ENCODE measurements around the gene COL13A1.

Gene COL13A1

DNA sequence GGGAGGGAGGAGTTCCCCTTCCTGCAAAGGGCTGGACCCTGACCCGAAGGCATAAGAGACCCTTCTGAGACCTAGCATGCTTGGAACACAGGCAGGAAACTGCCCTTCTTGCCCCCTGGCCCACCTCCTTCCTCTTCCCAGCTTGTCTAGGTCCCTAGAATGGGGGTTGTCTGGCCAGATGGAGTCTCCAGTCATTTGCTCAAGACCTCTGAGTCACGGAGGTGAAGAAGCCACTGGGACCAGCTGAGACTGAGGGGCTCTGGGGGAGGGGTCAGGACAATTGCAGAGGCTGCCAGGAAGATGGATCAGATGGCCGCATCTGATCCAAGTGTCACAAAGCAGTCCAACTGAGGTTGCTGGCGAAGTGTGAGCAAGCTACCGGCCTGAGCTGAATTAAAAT, 46.2 kb downstream of the COL13A1 start:
- Histone ChIP-seq H3K27me3 (ENCODE audit: control insufficient read depth in 5 of 5, insufficient read depth in 4 of 5, low read length in 5 of 5) (peaks cover 4 to 30% (median 16%) of the 10 kb centered on the region in 5 donors), H3K4me3 (ENCODE audit: low read depth in 1 of 5, low read length in 5 of 5) (no peak overlapping the region), H3K36me3 (ENCODE audit: control insufficient read depth in 5 of 5, insufficient read depth in 5 of 5, low read length in 5 of 5) (no peaks in the 10 kb centered on the region), H3K27ac (ENCODE audit: low read depth, low read length) (no peak overlapping the region), H3K4me1 (ENCODE audit: control insufficient read depth in 5 of 5, insufficient read depth in 5 of 5, low read length in 5 of 5) (peaks cover 0 to 8% (median 0%) of the 10 kb centered on the region in 5 donors), H3K9ac (ENCODE audit: low read length in 5 of 5) (no peak overlapping the region), H3K9me3 (ENCODE audit: control insufficient read depth in 5 of 5, low read length in 5 of 5) (no peaks in the 10 kb centered on the region)

DNA sequence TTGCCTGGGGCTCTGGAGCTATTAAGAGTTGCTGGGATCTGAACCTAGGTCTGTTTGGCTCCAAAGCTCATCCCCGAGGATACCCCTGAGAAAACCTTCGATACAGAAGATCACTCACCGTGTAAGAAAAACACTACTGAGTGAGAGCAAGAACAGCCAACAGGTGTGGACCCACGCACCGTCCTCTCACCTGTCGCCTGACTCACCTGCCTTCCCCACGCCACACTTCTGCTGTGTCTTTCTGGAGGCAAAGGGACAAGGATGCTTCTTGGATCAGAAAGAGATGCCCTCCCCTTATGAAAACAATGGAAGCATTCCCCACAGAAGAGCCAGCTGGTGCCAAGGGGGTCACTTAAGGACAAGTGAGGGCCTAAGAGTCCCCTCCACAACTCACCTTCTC, 46.7 kb downstream of the COL13A1 start:
- no peak overlapping the region for H3K27ac ChIP-seq (ENCODE audit: low read depth, low read length)
- H3K36me3 ChIP-seq (ENCODE audit: control insufficient read depth in 5 of 5, insufficient read depth in 5 of 5, low read length in 5 of 5) = no peaks in the 10 kb centered on the region
- no peak overlapping the region for H3K4me3 ChIP-seq (ENCODE audit: low read depth in 1 of 5, low read length in 5 of 5)
- H3K9me3 ChIP-seq (ENCODE audit: control insufficient read depth in 5 of 5, low read length in 5 of 5) = no peaks in the 10 kb centered on the region
- peaks cover 4 to 32% (median 16%) of the 10 kb centered on the region in 5 donors for H3K27me3 ChIP-seq (ENCODE audit: control insufficient read depth in 5 of 5, insufficient read depth in 4 of 5, low read length in 5 of 5)
- H3K9ac ChIP-seq (ENCODE audit: low read length in 5 of 5) = no peak overlapping the region
- H3K4me1 ChIP-seq (ENCODE audit: control insufficient read depth in 5 of 5, insufficient read depth in 5 of 5, low read length in 5 of 5) = peaks cover 0 to 8% (median 0%) of the 10 kb centered on the region in 5 donors

DNA sequence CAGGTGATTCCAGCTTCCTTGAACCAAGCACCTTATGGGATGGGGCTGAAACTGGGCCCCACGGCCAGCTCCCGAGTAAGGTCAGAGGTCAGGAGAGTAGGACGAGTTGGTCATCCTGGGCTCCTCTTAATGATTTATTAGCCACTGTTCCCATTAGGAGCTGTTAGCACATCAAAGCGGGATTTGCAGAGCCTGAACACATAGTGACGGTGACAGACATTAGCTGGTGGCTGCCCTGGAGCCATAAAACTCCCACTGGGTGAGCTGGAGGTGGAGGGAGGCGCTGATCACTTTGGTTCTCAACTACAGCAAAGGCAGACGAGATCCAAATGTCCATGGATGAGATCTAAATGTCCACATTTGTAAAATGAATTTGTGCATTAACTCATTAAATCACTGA, 48.1 kb downstream of the COL13A1 start:
- Histone ChIP-seq H3K36me3 (ENCODE audit: control insufficient read depth in 5 of 5, insufficient read depth in 5 of 5, low read length in 5 of 5) (no peaks in the 10 kb centered on the region), H3K9ac (ENCODE audit: low read length in 5 of 5) (no peak overlapping the region), H3K27ac (ENCODE audit: low read depth, low read length) (no peak overlapping the region), H3K4me3 (ENCODE audit: low read depth in 1 of 5, low read length in 5 of 5) (no peak overlapping the region), H3K4me1 (ENCODE audit: control insufficient read depth in 5 of 5, insufficient read depth in 5 of 5, low read length in 5 of 5) (peaks cover 0 to 8% (median 0%) of the 10 kb centered on the region in 5 donors), H3K27me3 (ENCODE audit: control insufficient read depth in 5 of 5, insufficient read depth in 4 of 5, low read length in 5 of 5) (peaks cover 4 to 22% (median 9%) of the 10 kb centered on the region in 5 donors), H3K9me3 (ENCODE audit: control insufficient read depth in 5 of 5, low read length in 5 of 5) (no peaks in the 10 kb centered on the region)

DNA sequence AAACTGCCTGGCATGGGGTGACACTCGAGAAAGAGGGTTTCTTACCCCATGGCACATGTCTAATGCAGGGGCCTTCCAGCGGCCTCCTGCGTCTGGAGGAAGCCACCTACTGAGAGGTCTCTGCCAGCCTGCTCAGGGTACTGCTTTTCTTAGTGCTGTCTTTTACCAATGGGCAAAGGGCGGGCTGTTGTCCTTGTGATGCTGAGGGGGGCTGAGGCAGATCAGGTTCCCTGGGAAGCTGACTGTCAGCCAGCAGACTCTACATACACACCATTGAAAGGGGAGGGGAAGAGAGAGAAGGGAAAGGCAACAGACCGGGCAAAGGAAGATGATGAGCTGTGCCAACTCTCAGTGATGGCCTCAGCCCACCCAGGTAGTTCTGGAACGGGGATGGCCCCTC, 48.7 kb downstream of the COL13A1 start:
- peaks cover 4 to 22% (median 9%) of the 10 kb centered on the region in 5 donors for H3K27me3 ChIP-seq (ENCODE audit: control insufficient read depth in 5 of 5, insufficient read depth in 4 of 5, low read length in 5 of 5)
- no peaks in the 10 kb centered on the region for H3K36me3 ChIP-seq (ENCODE audit: control insufficient read depth in 5 of 5, insufficient read depth in 5 of 5, low read length in 5 of 5)
- H3K4me1 ChIP-seq (ENCODE audit: control insufficient read depth in 5 of 5, insufficient read depth in 5 of 5, low read length in 5 of 5) = peaks cover 0 to 7% (median 0%) of the 10 kb centered on the region in 5 donors

DNA sequence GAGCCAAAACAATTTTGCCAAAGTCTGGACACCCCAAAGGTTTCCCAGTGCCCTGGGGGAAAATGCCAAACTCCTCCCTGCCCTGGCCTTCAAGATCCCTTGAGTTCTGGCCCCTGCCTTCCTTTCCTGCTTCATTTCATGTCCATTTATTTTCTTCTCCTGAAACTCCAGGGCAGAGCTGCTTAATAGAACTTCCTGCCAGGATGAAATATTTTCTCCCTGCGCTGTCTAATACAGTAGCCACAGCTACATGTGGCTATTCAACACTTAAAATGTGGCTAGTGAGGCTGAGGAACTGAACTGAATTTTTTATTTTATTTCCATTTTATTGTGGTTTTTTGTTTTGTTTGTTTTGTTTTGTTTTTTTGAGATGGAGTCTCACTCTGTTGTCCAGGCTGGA, 49.6 kb downstream of the COL13A1 start:
- Histone ChIP-seq H3K27me3 (ENCODE audit: control insufficient read depth in 5 of 5, insufficient read depth in 4 of 5, low read length in 5 of 5) (peaks cover 2 to 16% (median 9%) of the 10 kb centered on the region in 5 donors), H3K36me3 (ENCODE audit: control insufficient read depth in 5 of 5, insufficient read depth in 5 of 5, low read length in 5 of 5) (no peaks in the 10 kb centered on the region), H3K9ac (ENCODE audit: low read length in 5 of 5) (no peak overlapping the region), H3K4me1 (ENCODE audit: control insufficient read depth in 5 of 5, insufficient read depth in 5 of 5, low read length in 5 of 5) (no peaks in the 10 kb centered on the region), H3K27ac (ENCODE audit: low read depth, low read length) (no peak overlapping the region), H3K4me3 (ENCODE audit: low read depth in 1 of 5, low read length in 5 of 5) (no peak overlapping the region), H3K9me3 (ENCODE audit: control insufficient read depth in 5 of 5, low read length in 5 of 5) (no peaks in the 10 kb centered on the region)

More for the DNA sequence above, 48.7 kb downstream of the COL13A1 start:
- Histone ChIP-seq H3K4me3 (ENCODE audit: low read depth in 1 of 5, low read length in 5 of 5) (no peak overlapping the region), H3K9ac (ENCODE audit: low read length in 5 of 5) (no peak overlapping the region), H3K9me3 (ENCODE audit: control insufficient read depth in 5 of 5, low read length in 5 of 5) (no peaks in the 10 kb centered on the region), H3K27ac (ENCODE audit: low read depth, low read length) (no peak overlapping the region)

DNA sequence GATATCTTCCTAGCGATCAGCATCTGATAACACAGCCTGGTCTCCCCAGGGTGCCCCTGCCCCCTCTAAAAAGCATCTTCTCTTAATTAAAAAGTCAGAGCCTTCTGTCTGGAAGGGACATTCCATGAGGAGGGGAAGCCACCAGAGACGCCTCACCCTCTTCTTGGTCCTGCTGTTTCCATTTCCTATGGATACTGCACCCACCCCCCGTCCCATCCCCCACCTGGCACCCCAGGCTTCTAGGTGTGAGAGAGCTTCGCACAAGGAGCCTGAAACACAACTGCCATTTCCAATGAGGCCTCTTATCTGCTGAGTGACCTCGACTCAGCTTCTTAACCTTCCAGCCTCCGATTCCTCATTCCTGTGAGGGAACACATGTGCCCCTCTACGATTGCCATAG, 51.4 kb downstream of the COL13A1 start:
- H3K9ac ChIP-seq (ENCODE audit: low read length in 5 of 5) = no peak overlapping the region
- H3K4me3 ChIP-seq (ENCODE audit: low read depth in 1 of 5, low read length in 5 of 5) = no peak overlapping the region
- H3K27me3 ChIP-seq (ENCODE audit: control insufficient read depth in 5 of 5, insufficient read depth in 4 of 5, low read length in 5 of 5) = peaks cover 0 to 11% (median under 1%) of the 10 kb centered on the region in 5 donors
- H3K27ac ChIP-seq (ENCODE audit: low read depth, low read length) = no peak overlapping the region
- H3K4me1 ChIP-seq (ENCODE audit: control insufficient read depth in 5 of 5, insufficient read depth in 5 of 5, low read length in 5 of 5) = no peaks in the 10 kb centered on the region
- H3K36me3 ChIP-seq (ENCODE audit: control insufficient read depth in 5 of 5, insufficient read depth in 5 of 5, low read length in 5 of 5) = no peaks in the 10 kb centered on the region
- no peaks in the 10 kb centered on the region for H3K9me3 ChIP-seq (ENCODE audit: control insufficient read depth in 5 of 5, low read length in 5 of 5)

DNA sequence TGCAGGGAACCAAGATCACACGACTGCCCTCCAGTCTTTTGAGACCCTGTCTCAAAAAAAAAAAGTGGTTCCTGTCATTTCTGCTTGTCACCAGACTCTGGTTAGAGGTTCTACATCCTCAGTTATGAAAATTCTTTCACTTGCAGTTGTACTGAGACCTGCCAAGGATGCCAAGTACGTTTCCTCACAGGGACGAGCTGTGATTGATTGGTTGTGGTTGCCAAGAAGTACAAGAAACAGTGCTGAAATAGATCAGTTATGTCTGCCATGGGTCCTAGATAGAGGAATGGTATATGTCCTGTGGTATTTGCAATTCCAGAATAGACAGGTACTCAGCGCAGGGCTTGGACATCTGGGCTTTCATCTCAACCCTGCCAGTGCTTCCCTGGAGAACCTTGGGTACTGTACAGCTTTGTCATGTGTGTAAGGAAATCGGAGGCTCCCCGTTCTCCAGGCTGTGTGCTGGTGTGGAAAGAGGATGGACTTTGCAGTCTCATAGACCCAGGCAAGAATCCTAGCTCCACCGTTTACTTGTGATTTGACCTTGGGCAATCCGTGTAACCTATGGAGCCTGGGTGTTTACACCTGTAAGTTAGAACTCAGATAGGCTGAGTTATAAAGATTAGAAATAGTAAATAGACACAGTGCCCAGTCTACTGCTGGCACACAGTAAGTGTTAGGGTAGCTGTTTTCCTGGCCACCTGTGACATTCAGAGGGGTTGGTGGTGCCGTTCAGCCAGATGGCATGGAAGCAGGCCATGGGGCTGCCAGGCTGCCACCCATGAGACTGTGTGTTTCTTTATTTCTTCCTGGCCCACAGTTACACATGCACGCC, 53.0 kb downstream of the COL13A1 start:
- Histone ChIP-seq H3K9me3 (ENCODE audit: control insufficient read depth in 5 of 5, low read length in 5 of 5) (no peaks in the 10 kb centered on the region), H3K27ac (ENCODE audit: low read depth, low read length) (no peak overlapping the region), H3K27me3 (ENCODE audit: control insufficient read depth in 5 of 5, insufficient read depth in 4 of 5, low read length in 5 of 5) (peaks cover 0 to 11% (median 4%) of the 10 kb centered on the region in 5 donors), H3K36me3 (ENCODE audit: control insufficient read depth in 5 of 5, insufficient read depth in 5 of 5, low read length in 5 of 5) (no peaks in the 10 kb centered on the region), H3K4me3 (ENCODE audit: low read depth in 1 of 5, low read length in 5 of 5) (no peak overlapping the region), H3K4me1 (ENCODE audit: control insufficient read depth in 5 of 5, insufficient read depth in 5 of 5, low read length in 5 of 5) (no peaks in the 10 kb centered on the region), H3K9ac (ENCODE audit: low read length in 5 of 5) (no peak overlapping the region)

DNA sequence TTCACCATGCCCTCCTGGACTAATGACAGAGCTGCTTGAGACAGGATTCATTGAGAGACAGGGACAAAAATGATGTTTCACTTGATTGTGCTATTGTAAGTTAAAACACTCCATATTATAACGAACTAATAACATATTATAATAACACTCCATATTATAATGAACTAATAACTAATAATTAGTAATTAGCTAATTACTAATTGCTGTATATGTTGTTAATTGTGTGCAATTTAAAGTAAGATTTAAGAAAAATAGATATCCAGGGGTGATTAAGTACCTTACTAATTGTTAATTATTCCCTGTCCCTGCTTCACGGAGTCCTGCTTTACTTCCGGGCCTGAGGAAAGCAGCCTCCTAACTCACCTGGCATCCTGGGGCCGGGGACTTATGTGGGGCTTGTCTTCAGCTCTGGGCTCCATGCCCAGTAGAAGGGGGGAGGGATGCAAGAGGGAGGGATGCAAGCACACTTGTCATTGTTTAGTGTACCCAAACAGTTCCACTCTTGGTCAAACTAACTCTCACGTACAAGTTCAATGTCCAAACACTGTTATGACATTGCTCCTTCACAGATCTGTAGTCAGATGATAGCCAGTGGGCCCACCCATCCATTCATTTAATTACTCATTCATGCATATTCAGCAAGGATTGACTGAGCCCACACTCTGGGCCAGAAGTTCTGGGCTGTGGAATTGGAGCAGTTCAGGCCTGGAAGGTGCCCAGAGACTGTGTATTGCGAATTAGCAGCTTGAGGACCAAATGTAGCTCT, 53.8 kb downstream of the COL13A1 start:
- H3K36me3 ChIP-seq (ENCODE audit: control insufficient read depth in 5 of 5, insufficient read depth in 5 of 5, low read length in 5 of 5) = no peaks in the 10 kb centered on the region
- H3K9me3 ChIP-seq (ENCODE audit: control insufficient read depth in 5 of 5, low read length in 5 of 5) = no peaks in the 10 kb centered on the region
- H3K4me1 ChIP-seq (ENCODE audit: control insufficient read depth in 5 of 5, insufficient read depth in 5 of 5, low read length in 5 of 5) = no peaks in the 10 kb centered on the region
- H3K4me3 ChIP-seq (ENCODE audit: low read depth in 1 of 5, low read length in 5 of 5) = no peak overlapping the region
- H3K27me3 ChIP-seq (ENCODE audit: control insufficient read depth in 5 of 5, insufficient read depth in 4 of 5, low read length in 5 of 5) = peaks cover 0 to 11% (median 4%) of the 10 kb centered on the region in 5 donors
- no peak overlapping the region for H3K9ac ChIP-seq (ENCODE audit: low read length in 5 of 5)
- no peak overlapping the region for H3K27ac ChIP-seq (ENCODE audit: low read depth, low read length)

DNA sequence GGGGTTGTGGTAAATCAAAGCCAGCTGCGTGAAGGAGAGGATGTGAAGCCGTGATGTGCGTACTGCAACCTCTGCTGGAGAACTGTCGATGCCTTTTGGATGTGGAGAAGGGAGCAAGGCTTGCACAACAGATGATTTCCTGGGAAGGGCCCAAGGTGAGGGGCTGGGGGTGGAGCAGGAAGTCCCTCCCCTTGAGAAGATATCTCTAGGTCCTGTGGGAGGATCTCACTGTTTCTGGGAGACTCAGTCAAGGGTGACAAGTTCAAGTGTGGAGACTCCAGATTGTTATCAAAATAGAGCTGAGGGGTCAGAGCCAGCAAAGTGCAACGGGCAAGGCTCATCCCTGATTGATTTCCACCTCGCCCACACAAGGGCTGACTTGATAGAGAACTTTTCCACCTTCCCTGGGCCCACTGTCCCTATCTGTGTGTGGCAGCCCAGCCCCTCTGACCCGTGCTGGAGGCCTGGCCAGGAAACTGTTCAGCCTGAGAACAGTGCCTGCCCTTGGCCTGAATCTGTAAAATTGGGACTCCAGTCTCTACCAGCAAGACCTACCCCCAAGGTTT, 55.0 kb downstream of the COL13A1 start:
- Histone ChIP-seq H3K27ac (ENCODE audit: low read depth, low read length) (no peak overlapping the region), H3K9ac (ENCODE audit: low read length in 5 of 5) (no peak overlapping the region)

DNA sequence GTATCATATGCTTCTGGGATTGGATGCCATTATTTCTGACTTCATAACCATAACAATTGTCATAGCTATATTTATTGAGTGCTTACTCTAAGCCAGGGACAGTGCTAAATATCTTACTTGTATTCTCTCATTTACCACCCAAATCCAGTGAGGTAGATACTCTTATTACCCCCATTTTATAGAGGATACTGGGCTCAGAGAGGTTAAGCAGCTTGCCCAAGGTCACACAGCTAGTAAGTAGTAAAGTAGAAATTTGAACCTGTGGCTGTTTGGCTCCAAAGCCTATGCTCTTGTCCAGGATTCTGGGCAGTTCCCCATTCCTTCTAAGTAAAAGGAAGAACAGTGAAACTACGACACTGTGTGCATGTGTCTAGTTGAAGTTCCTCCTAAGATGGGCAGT, 56.5 kb downstream of the COL13A1 start:
- Histone ChIP-seq H3K4me3 (ENCODE audit: low read depth in 1 of 5, low read length in 5 of 5) (no peak overlapping the region), H3K36me3 (ENCODE audit: control insufficient read depth in 5 of 5, insufficient read depth in 5 of 5, low read length in 5 of 5) (no peaks in the 10 kb centered on the region), H3K27ac (ENCODE audit: low read depth, low read length) (no peak overlapping the region), H3K9me3 (ENCODE audit: control insufficient read depth in 5 of 5, low read length in 5 of 5) (no peaks in the 10 kb centered on the region), H3K9ac (ENCODE audit: low read length in 5 of 5) (no peak overlapping the region), H3K27me3 (ENCODE audit: control insufficient read depth in 5 of 5, insufficient read depth in 4 of 5, low read length in 5 of 5) (peaks cover 4 to 14% (median 11%) of the 10 kb centered on the region in 5 donors), H3K4me1 (ENCODE audit: control insufficient read depth in 5 of 5, insufficient read depth in 5 of 5, low read length in 5 of 5) (no peaks in the 10 kb centered on the region)

More for the DNA sequence above, 55.0 kb downstream of the COL13A1 start:
- no peaks in the 10 kb centered on the region for H3K9me3 ChIP-seq (ENCODE audit: control insufficient read depth in 5 of 5, low read length in 5 of 5)
- peaks cover 3 to 18% (median 11%) of the 10 kb centered on the region in 5 donors for H3K27me3 ChIP-seq (ENCODE audit: control insufficient read depth in 5 of 5, insufficient read depth in 4 of 5, low read length in 5 of 5)
- H3K4me1 ChIP-seq (ENCODE audit: control insufficient read depth in 5 of 5, insufficient read depth in 5 of 5, low read length in 5 of 5) = no peaks in the 10 kb centered on the region
- no peak overlapping the region for H3K4me3 ChIP-seq (ENCODE audit: low read depth in 1 of 5, low read length in 5 of 5)
- no peaks in the 10 kb centered on the region for H3K36me3 ChIP-seq (ENCODE audit: control insufficient read depth in 5 of 5, insufficient read depth in 5 of 5, low read length in 5 of 5)
